ENCODE results near the gene RABGAP1L.
"Not testable (repeated sequence)": the region's sequence is repeated elsewhere in the genome, so short reads cannot be mapped to it uniquely, and the experiment has no call there.

RABGAP1L gene

GRCh38 chr1:174309490-174309889, 150.2 kb downstream of the RABGAP1L start:
- ChIA-PET CTCF (interaction anchor here (1.8 kb wide), 1 partner anchor 47 kb away, joined by 4 read pairs; no protein-coding TSS in a partner anchor), POLR2A (no interaction called here)
- DNase-seq (ENCODE audit: extremely low spot score): no peak
- TF ChIP-seq, protein P1, sequence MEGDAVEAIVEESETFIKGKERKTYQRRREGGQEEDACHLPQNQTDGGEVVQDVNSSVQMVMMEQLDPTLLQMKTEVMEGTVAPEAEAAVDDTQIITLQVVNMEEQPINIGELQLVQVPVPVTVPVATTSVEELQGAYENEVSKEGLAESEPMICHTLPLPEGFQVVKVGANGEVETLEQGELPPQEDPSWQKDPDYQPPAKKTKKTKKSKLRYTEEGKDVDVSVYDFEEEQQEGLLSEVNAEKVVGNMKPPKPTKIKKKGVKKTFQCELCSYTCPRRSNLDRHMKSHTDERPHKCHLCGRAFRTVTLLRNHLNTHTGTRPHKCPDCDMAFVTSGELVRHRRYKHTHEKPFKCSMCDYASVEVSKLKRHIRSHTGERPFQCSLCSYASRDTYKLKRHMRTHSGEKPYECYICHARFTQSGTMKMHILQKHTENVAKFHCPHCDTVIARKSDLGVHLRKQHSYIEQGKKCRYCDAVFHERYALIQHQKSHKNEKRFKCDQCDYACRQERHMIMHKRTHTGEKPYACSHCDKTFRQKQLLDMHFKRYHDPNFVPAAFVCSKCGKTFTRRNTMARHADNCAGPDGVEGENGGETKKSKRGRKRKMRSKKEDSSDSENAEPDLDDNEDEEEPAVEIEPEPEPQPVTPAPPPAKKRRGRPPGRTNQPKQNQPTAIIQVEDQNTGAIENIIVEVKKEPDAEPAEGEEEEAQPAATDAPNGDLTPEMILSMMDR (IDR thresholded peaks at IDR 0.05; ENCODE audit: control extremely low read depth, extremely low read depth, low read depth, missing control alignments): no peak

DNA sequence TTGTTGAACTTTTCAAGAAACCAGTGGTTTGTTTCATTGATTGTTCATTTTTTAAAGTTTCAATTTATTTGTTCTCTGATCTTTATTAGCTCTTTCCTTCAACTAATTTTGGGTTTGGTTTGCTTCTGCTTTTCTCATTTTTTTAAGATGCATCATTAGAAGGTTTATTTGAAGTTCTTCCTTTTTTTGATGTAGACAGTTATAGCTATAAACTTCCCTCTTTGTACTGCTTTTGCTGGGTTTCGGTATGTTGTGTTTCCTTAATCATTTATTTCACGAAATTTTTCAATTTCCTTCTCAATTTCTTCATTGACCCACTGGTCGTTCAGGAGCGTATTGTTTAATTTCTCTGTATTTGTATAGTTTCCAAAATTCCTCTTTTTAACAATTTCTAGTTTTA, 155.1 kb downstream of the RABGAP1L start:
- TF ChIP-seq, protein P1 (IDR thresholded peaks at IDR 0.05; ENCODE audit: control extremely low read depth, extremely low read depth, low read depth, missing control alignments): no peak
- ChIA-PET CTCF (interaction anchor here (1.4 kb wide), 1 partner anchor 96 kb away, joined by 3 read pairs; no protein-coding TSS in a partner anchor), POLR2A (no interaction called here)
- DNase-seq (ENCODE audit: extremely low spot score): no peak

- POLR2A ChIA-PET: no interaction called here
Observed at GRCh38 chr1:174315239-174315638, 155.9 kb downstream of the RABGAP1L start.

DNA sequence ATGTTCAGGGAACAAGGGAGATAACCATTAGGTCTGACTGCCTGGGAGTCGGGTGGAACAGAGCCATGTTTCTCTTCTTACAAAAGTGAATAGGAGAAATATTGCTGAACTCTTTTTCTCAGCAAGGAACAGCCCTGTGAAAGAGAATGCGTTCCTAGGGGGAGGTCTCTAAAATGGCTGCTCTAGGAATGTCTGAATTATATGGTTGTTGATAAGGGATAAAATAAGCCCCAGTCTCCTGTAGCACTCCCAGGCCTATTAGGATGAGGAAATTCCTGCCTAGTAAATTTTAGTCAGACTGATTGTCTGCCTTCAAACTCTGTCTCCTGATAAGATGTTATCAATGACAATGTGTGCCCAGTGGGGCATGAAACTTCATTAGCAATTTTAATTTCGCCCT, 161.6 kb downstream of the RABGAP1L start:
- DNase-seq (ENCODE audit: extremely low spot score); POLR2A ChIA-PET; CTCF ChIA-PET: not testable (repeated sequence)

More at GRCh38 chr1:174315239-174315638, 155.9 kb downstream of the RABGAP1L start:
- TF ChIP-seq, protein P1 (IDR thresholded peaks at IDR 0.05; ENCODE audit: control extremely low read depth, extremely low read depth, low read depth, missing control alignments): no peak
- no peak for DNase-seq (ENCODE audit: extremely low spot score)
- CTCF ChIA-PET: interaction anchor here (1.4 kb wide), 1 partner anchor 97 kb away, joined by 3 read pairs; no protein-coding TSS in a partner anchor

- CTCF ChIA-PET: no interaction called here
- DNase-seq (ENCODE audit: extremely low spot score): no peak
- TF ChIP-seq, protein P1 (IDR thresholded peaks at IDR 0.05; ENCODE audit: control extremely low read depth, extremely low read depth, low read depth, missing control alignments): no peak
- POLR2A ChIA-PET: no interaction called here
Observed at GRCh38 chr1:174322202-174322862, 163.0 kb downstream of the RABGAP1L start.

DNA sequence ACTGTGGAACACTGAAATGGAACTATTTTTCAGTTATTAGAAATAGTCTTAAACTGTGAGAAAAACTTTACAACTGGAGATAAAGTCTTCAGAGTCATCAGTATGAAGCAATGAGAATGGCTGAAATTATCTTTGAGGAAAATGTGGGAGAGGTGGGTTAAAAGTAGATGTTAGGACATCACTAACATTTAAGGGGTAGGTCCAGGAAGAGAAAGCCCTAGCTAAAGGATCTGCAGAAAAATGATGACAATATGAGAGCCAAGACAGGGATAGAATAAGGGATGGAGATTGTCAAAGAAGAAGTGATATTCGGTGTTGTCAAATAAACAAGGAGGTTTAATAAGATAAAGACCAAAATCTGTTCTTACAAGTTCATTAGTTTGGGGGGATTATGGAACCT, 165.2 kb downstream of the RABGAP1L start:
- ChIA-PET CTCF (no interaction called here), POLR2A (no interaction called here)
- no peak for DNase-seq (ENCODE audit: extremely low spot score)
- TF ChIP-seq, protein P1 (IDR thresholded peaks at IDR 0.05; ENCODE audit: control extremely low read depth, extremely low read depth, low read depth, missing control alignments): no peak

- no peak for DNase-seq (ENCODE audit: extremely low spot score)
- CTCF ChIA-PET: no interaction called here
- TF ChIP-seq, protein P1 (IDR thresholded peaks at IDR 0.05; ENCODE audit: control extremely low read depth, extremely low read depth, low read depth, missing control alignments): no peak
- POLR2A ChIA-PET: no interaction called here
Observed at GRCh38 chr1:174324939-174325338, 165.6 kb downstream of the RABGAP1L start.
